A549 (cell line): ENCODE measurements around the gene ITSN1.

ENCODE experiments used
- BHLHE40 ChIP-seq: IDR thresholded peaks from 2 replicates; pipeline ENCODE4 v1.6.1; 2012; ENCODE audit warnings: low read depth, low read length, inconsistent platforms
- CHD2 ChIP-seq: fragments of 150-350 bp; IDR thresholded peaks from 2 replicates; pipeline ENCODE4 v1.6.1; 2014; ENCODE audit warnings: low read length; ENCODE audit not compliant: partially characterized antibody
- CTCF ChIP-seq: fragments of >200 bp; sonication (Bioruptor Twin); formaldehyde crosslinking; IDR thresholded peaks from 3 replicates; pipeline ENCODE4 v1.5.1; 2016
- ESRRA ChIP-seq: fragments of 150-350 bp; IDR thresholded peaks from 2 replicates; pipeline ENCODE4 v1.6.1; 2014; ENCODE audit warnings: mild to moderate bottlenecking, low read length, borderline replicate concordance
- HDAC2 ChIP-seq: fragments of 200-600 bp; sonication (generic); IDR thresholded peaks from 2 replicates; pipeline ENCODE4 v1.6.1; 2016
- HOXA7 ChIP-seq: fragments of 250-450 bp; sonication (Bioruptor Pico); IDR thresholded peaks from 2 replicates; pipeline ENCODE4 v1.5.0; 2020; ENCODE audit warnings: mild to moderate bottlenecking, moderate library complexity
- JUNB ChIP-seq: fragments of >200 bp; sonication (Bioruptor Twin); formaldehyde crosslinking; IDR thresholded peaks from 2 replicates; pipeline ENCODE4 v1.6.1; 2016
- MAX ChIP-seq: IDR thresholded peaks from 2 replicates; pipeline ENCODE4 v1.6.1; 2012
- NFE2L2 ChIP-seq: fragments of 150-350 bp; conservative IDR thresholded peaks from 2 replicates; pipeline ENCODE4 v1.6.1; 2014; ENCODE audit warnings: low read length
- PBX3 ChIP-seq: IDR thresholded peaks from 2 replicates; pipeline ENCODE4 v1.6.1; 2012
- RAD21 ChIP-seq, 2 experiments: fragments of >200 bp in 1 of 2; sonication (Bioruptor Twin) in 1 of 2; formaldehyde crosslinking in 1 of 2; IDR thresholded peaks in 1 of 2; conservative IDR thresholded peaks in 1 of 2; 2 replicates in 1 of 2; 3 replicates in 1 of 2; pipeline ENCODE4 v1.6.1; 2012 to 2018; ENCODE audit warnings: inconsistent platforms in 1 of 2

GRCh38 chr21:33648555-33648954, 6.3 kb downstream of the ITSN1 start:
- TF ChIP-seq CTCF (no peak), ESRRA (no peak), RAD21 (conservative IDR thresholded peaks at IDR 0.05 in 1 of 2, IDR thresholded peaks at IDR 0.05 in 1 of 2) (no peak), NFE2L2 (no peak), CHD2 (no peak), PBX3 (no peak), HDAC2 (no peak), MAX (no peak), BHLHE40 (no peak), JUNB (no peak), HOXA7 (CRISPR knock-in tag) (no peak)
